GM23338 (cell line): ENCODE measurements around the gene WNT11.

Experiments
- CREB1 ChIP-seq: fragments of 250-450 bp; sonication (Bioruptor Pico); IDR thresholded peaks from 2 replicates; pipeline ENCODE4 v1.5.0; 2020; ENCODE audit warnings: low read depth, mild to moderate bottlenecking, moderate library complexity
- CTCF ChIP-seq, 2 experiments: fragments of 200-600 bp in 1 of 2; sonication (generic) in 1 of 2; conservative IDR thresholded peaks; 2 replicates each; pipeline versions ENCODE4 v1.5.1 to v1.6.1; 2016 to 2017; ENCODE audit warnings: antibody characterized with exemption in 2 of 2, low read depth in 2 of 2, mild to moderate bottlenecking in 2 of 2, moderate library complexity in 1 of 2
- ETS1 ChIP-seq: IDR thresholded peaks from 2 replicates; pipeline ENCODE4 v1.6.1; 2016; ENCODE audit warnings: antibody characterized with exemption
- EZH2 ChIP-seq: fragments of 200-600 bp; sonication (generic); IDR thresholded peaks from one replicate; pipeline ENCODE4 v1.8.0; 2017; ENCODE audit warnings: antibody characterized with exemption, mild to moderate bottlenecking, low read depth; ENCODE audit not compliant: unreplicated experiment
- EZH2phosphoT487 ChIP-seq: fragments of 200-600 bp; sonication (generic); IDR thresholded peaks from one replicate; pipeline ENCODE4 v1.8.1; 2018; ENCODE audit warnings: antibody characterized with exemption; ENCODE audit not compliant: unreplicated experiment
- JUNB ChIP-seq: IDR thresholded peaks from one replicate; pipeline ENCODE4 v1.6.1; 2016; ENCODE audit warnings: antibody characterized with exemption; ENCODE audit not compliant: unreplicated experiment
- NANOG ChIP-seq: IDR thresholded peaks from 2 replicates; pipeline ENCODE4 v1.6.1; 2016; ENCODE audit warnings: antibody characterized with exemption, borderline replicate concordance
- POLR2AphosphoS5 ChIP-seq: IDR thresholded peaks from 2 replicates; pipeline ENCODE4 v1.6.1; 2016; ENCODE audit warnings: antibody characterized with exemption, low read depth
- REST ChIP-seq: IDR thresholded peaks from one replicate; pipeline ENCODE4 v1.6.1; 2018; ENCODE audit warnings: antibody characterized with exemption; ENCODE audit not compliant: unreplicated experiment
- STAT1 ChIP-seq: IDR thresholded peaks from one replicate; pipeline ENCODE4 v1.6.1; 2016; ENCODE audit warnings: antibody characterized with exemption; ENCODE audit not compliant: unreplicated experiment
- ZNF114 ChIP-seq: fragments of 250-450 bp; sonication (Bioruptor Pico); IDR thresholded peaks from 2 replicates; pipeline ENCODE4 v1.5.0; 2020; ENCODE audit warnings: mild to moderate bottlenecking, moderate library complexity
- ZNF331 ChIP-seq: fragments of 250-450 bp; sonication (Bioruptor Pico); IDR thresholded peaks from 2 replicates; pipeline ENCODE4 v1.5.0; 2020; ENCODE audit warnings: low read depth, mild to moderate bottlenecking, moderate library complexity
- ZNF462 ChIP-seq: fragments of 250-450 bp; sonication (Bioruptor Pico); IDR thresholded peaks from 2 replicates; pipeline ENCODE4 v1.5.0; 2020; ENCODE audit warnings: mild to moderate bottlenecking, moderate library complexity

- TF ChIP-seq CREB1 (CRISPR knock-in tag) (no peak), CTCF (conservative IDR thresholded peaks at IDR 0.05; ENCODE audit: low read depth in 2 of 2) (no peak), EZH2 (no peak), POLR2AphosphoS5 (no peak), EZH2phosphoT487 (no peak), REST (no peak), ZNF462 (no peak), JUNB (no peak), NANOG (no peak), ETS1 (no peak), ZNF331 (CRISPR knock-in tag) (no peak), ZNF114 (CRISPR knock-in tag) (no peak), STAT1 (no peak)
Observed at GRCh38 chr11:76200006-76200940, 6.0 kb downstream of the WNT11 start.
